ENCODE data around the gene DPP9.

DPP9 gene

DNA sequence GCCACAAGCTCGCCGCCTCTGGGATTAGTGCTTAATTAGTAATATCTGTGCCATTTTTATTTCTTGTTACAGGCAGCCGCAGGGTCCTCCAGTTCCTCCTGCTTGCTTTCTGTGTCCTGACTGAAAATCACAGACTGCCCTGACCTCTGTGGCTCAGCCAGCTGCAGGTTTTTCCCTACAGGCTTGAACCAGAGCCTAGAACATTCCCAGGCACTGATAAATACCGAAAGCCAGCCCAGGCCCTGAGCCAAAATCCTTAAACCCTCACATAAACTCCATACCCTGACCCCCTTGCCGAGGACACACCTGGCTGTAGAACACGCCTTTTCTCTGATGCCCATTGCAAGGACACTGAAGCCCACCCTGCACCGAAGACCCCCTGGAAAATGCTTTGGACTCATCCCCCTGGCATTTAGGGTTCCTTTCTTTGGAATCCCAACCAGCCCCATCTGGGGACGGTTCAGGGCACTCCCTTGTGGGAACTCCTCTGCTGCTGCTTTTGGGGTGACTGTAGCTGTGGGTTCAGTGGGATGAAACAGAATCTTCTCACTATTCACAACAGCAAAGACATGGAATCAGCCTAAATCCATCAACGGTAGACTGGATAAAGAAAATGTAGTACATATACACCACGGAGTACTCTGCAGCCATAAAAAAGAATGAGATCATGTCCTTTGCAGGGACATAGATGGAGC, 15.5 kb downstream of the DPP9 start:
- Histone ChIP-seq H3K36me3 (ENCODE audit: control insufficient read depth in 2 of 2, insufficient read depth in 2 of 2, low read length in 2 of 2) (peaks cover 25 to 44% of the 10 kb centered on the region in 2 donors), H3K4me3 (ENCODE audit: low read length in 2 of 2) (no peak overlapping the region), H3K4me1 (ENCODE audit: control insufficient read depth, insufficient read depth, low read length) (peaks cover 25% of the 10 kb centered on the region), H3K27ac (ENCODE audit: low read length) (peak overlapping the region; percentile 24), H3K9me3 (ENCODE audit: control insufficient read depth in 2 of 2, low read length in 2 of 2) (no peaks in the 10 kb centered on the region), H3K27me3 (ENCODE audit: control insufficient read depth in 1 of 2, insufficient read depth in 2 of 2, low read length in 2 of 2) (no peaks in the 10 kb centered on the region), H3K9ac (ENCODE audit: low read length in 2 of 2) (peak overlapping the region in 1 of 2 donors; percentile 36)

DNA sequence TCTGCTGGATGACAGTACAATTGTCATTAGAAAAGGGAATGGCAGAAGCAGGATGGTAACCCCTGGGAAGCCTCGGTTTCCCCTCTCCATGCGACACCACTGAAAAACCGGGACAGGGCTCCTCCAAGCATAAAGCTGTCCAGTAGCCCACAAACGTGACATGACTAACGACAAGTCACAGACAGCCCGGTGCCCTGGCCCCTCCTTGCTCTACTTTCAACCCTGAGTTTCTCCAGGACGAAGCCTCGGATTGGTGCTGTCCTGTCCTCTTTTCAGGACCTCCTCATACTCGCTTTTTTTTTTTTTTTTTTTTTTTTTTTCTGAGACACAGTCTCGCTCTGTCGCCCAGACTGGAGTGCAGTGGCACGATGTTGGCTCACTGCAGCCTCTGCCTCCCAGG, 16.3 kb downstream of the DPP9 start:
- H3K36me3 ChIP-seq (ENCODE audit: control insufficient read depth in 2 of 2, insufficient read depth in 2 of 2, low read length in 2 of 2): peaks cover 31 to 43% of the 10 kb centered on the region in 2 donors

DNA sequence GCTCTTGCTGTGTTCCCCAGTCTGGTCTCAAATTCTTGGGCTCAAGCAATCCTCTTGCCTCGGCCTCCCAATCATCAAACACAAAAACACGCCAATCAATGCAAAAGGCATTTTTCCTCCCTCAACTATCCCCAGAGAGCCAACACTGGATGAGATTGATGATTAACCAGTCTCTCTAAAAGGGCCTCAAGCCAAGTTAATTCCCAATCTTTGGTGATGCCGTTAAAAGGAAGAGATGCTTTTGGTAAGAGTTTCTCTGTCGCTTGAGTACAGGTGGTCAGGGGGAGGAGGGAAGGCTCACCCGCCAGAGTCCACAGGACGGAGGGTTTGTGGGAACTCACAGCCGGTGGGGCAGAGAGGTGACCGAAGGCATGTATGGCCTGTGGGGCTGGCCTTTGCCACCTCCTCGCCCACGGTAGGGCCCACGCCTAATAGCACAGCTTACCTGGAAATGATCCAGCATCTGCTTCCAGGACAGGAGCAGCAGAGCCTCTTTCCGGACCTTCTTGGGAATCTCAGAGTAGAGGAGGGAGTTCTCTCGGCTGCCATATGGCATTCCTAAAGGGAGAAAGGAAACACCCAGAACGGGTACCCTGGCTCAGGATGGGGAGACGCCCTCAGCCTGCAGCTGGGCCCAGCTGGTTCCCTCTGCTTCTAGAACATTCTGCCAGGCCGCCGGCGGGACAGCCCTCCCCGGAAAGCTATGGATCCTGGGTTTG, 18.1 kb downstream of the DPP9 start:
- no peak overlapping the region for H3K4me3 ChIP-seq (ENCODE audit: low read length in 2 of 2)
- H3K36me3 ChIP-seq (ENCODE audit: control insufficient read depth in 2 of 2, insufficient read depth in 2 of 2, low read length in 2 of 2): peaks cover 33 to 47% of the 10 kb centered on the region in 2 donors
- no peaks in the 10 kb centered on the region for H3K9me3 ChIP-seq (ENCODE audit: control insufficient read depth in 2 of 2, low read length in 2 of 2)
- H3K27me3 ChIP-seq (ENCODE audit: control insufficient read depth in 1 of 2, insufficient read depth in 2 of 2, low read length in 2 of 2): no peaks in the 10 kb centered on the region
- H3K9ac ChIP-seq (ENCODE audit: low read length in 2 of 2): no peak overlapping the region
- H3K27ac ChIP-seq (ENCODE audit: low read length): no peak overlapping the region
- H3K4me1 ChIP-seq (ENCODE audit: control insufficient read depth, insufficient read depth, low read length): peaks cover 22% of the 10 kb centered on the region

More for the DNA sequence above, 16.3 kb downstream of the DPP9 start:
- Histone ChIP-seq H3K9ac (ENCODE audit: low read length in 2 of 2) (no peak overlapping the region), H3K27ac (ENCODE audit: low read length) (peak overlapping the region; percentile 24), H3K4me3 (ENCODE audit: low read length in 2 of 2) (no peak overlapping the region), H3K9me3 (ENCODE audit: control insufficient read depth in 2 of 2, low read length in 2 of 2) (no peaks in the 10 kb centered on the region), H3K27me3 (ENCODE audit: control insufficient read depth in 1 of 2, insufficient read depth in 2 of 2, low read length in 2 of 2) (no peaks in the 10 kb centered on the region), H3K4me1 (ENCODE audit: control insufficient read depth, insufficient read depth, low read length) (peaks cover 22% of the 10 kb centered on the region)

DNA sequence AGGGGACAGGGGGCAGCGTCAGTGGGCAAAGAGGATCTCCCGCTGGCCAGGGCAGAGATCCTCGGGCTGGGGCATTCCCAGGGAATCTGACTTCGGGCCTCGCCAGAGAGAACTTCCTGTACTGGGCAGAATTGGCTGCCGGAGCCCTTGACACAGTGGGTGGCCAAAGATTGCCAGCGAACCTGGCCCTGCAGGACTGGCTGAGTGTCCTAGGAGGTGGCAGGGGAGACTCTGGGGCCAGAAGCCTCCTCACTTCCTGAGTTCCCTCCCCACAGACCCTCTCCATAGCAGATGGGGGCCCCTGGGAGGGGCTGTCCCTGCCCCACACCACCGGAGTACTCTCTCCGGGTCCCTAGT, 19.3 kb downstream of the DPP9 start:
- peaks cover 30 to 52% of the 10 kb centered on the region in 2 donors for H3K36me3 ChIP-seq (ENCODE audit: control insufficient read depth in 2 of 2, insufficient read depth in 2 of 2, low read length in 2 of 2)
- no peak overlapping the region for H3K4me3 ChIP-seq (ENCODE audit: low read length in 2 of 2)
- no peak overlapping the region for H3K9ac ChIP-seq (ENCODE audit: low read length in 2 of 2)
- H3K27me3 ChIP-seq (ENCODE audit: control insufficient read depth in 1 of 2, insufficient read depth in 2 of 2, low read length in 2 of 2): no peaks in the 10 kb centered on the region
- no peak overlapping the region for H3K27ac ChIP-seq (ENCODE audit: low read length)
- no peaks in the 10 kb centered on the region for H3K9me3 ChIP-seq (ENCODE audit: control insufficient read depth in 2 of 2, low read length in 2 of 2)
- H3K4me1 ChIP-seq (ENCODE audit: control insufficient read depth, insufficient read depth, low read length): peaks cover 18% of the 10 kb centered on the region

DNA sequence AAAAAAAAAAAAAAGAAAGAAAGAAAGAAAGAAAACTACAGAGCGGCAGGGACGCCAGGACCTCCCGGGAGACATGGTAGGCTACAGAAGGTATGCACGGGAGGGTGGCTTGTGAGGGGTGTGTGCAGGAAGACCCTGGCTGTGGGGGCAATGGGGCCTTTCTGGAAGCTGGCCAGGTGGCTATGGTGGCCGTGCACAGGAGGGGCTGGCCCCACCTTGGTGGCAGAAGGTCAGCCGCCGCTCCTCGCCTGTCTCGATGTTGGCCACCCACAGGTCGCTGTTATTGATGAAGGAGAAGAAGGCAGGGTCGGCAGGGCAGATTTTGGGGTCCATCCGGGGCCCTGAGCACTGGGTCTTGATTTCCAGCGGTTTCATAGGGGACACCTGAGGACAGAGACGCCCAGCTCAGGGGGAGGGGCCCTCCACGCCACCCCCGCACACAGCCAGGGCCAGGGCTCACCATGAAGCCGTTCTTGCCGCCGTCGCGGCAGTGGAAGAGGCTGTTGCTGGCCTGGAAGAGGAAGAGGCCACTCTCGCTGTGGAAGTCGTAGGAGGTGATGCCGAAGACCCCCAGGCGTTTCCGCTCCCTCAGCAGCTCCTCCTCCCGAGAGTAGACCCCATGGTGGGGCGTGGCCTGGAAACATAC, 19.8 kb downstream of the DPP9 start:
- no peaks in the 10 kb centered on the region for H3K9me3 ChIP-seq (ENCODE audit: control insufficient read depth in 2 of 2, low read length in 2 of 2)
- peaks cover 17% of the 10 kb centered on the region for H3K4me1 ChIP-seq (ENCODE audit: control insufficient read depth, insufficient read depth, low read length)
- peaks cover 30 to 54% of the 10 kb centered on the region in 2 donors for H3K36me3 ChIP-seq (ENCODE audit: control insufficient read depth in 2 of 2, insufficient read depth in 2 of 2, low read length in 2 of 2)
- no peak overlapping the region for H3K9ac ChIP-seq (ENCODE audit: low read length in 2 of 2)
- no peak overlapping the region for H3K4me3 ChIP-seq (ENCODE audit: low read length in 2 of 2)
- H3K27ac ChIP-seq (ENCODE audit: low read length): no peak overlapping the region
- H3K27me3 ChIP-seq (ENCODE audit: control insufficient read depth in 1 of 2, insufficient read depth in 2 of 2, low read length in 2 of 2): no peaks in the 10 kb centered on the region

DNA sequence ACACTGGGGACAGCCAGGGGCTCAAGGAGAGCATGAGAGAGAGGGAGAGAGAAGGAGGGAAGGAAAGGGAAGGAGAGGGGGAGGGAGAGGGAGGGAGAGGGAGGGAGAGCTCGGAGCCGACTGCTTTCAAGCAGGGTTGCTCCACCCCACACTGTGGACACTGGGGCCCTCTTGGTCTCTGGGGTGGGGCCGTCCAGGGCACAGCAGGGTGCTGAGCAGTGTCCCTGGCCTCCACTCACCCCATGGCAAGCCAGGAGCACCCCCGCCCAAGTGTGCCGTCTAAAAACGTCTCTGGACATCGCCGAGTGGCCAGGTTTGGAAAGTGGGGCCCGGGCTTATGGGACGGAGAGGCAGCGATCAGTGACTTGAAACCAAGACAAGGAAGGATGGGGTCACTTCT, 20.9 kb downstream of the DPP9 start:
- Histone ChIP-seq H3K9me3 (ENCODE audit: control insufficient read depth in 2 of 2, low read length in 2 of 2) (no peaks in the 10 kb centered on the region), H3K4me1 (ENCODE audit: control insufficient read depth, insufficient read depth, low read length) (peaks cover 12% of the 10 kb centered on the region), H3K4me3 (ENCODE audit: low read length in 2 of 2) (no peak overlapping the region), H3K9ac (ENCODE audit: low read length in 2 of 2) (no peak overlapping the region), H3K27ac (ENCODE audit: low read length) (no peak overlapping the region), H3K27me3 (ENCODE audit: control insufficient read depth in 1 of 2, insufficient read depth in 2 of 2, low read length in 2 of 2) (no peaks in the 10 kb centered on the region), H3K36me3 (ENCODE audit: control insufficient read depth in 2 of 2, insufficient read depth in 2 of 2, low read length in 2 of 2) (peaks cover 36 to 57% of the 10 kb centered on the region in 2 donors)

GRCh38 chr19:4701557-4701956, 22.1 kb downstream of the DPP9 start:
- no peak overlapping the region for H3K27ac ChIP-seq (ENCODE audit: low read length)
- peaks cover 3% of the 10 kb centered on the region for H3K4me1 ChIP-seq (ENCODE audit: control insufficient read depth, insufficient read depth, low read length)
- H3K9me3 ChIP-seq (ENCODE audit: control insufficient read depth in 2 of 2, low read length in 2 of 2): no peaks in the 10 kb centered on the region
- H3K9ac ChIP-seq (ENCODE audit: low read length in 2 of 2): no peak overlapping the region
- H3K27me3 ChIP-seq (ENCODE audit: control insufficient read depth in 1 of 2, insufficient read depth in 2 of 2, low read length in 2 of 2): no peaks in the 10 kb centered on the region
- no peak overlapping the region for H3K4me3 ChIP-seq (ENCODE audit: low read length in 2 of 2)
- H3K36me3 ChIP-seq (ENCODE audit: control insufficient read depth in 2 of 2, insufficient read depth in 2 of 2, low read length in 2 of 2): peaks cover 49 to 67% of the 10 kb centered on the region in 2 donors

- peaks cover 2% of the 10 kb centered on the region for H3K4me1 ChIP-seq (ENCODE audit: control insufficient read depth, insufficient read depth, low read length)
- H3K27me3 ChIP-seq (ENCODE audit: control insufficient read depth in 1 of 2, insufficient read depth in 2 of 2, low read length in 2 of 2): no peaks in the 10 kb centered on the region
- peaks cover 49 to 68% of the 10 kb centered on the region in 2 donors for H3K36me3 ChIP-seq (ENCODE audit: control insufficient read depth in 2 of 2, insufficient read depth in 2 of 2, low read length in 2 of 2)
- H3K9me3 ChIP-seq (ENCODE audit: control insufficient read depth in 2 of 2, low read length in 2 of 2): no peaks in the 10 kb centered on the region
- H3K27ac ChIP-seq (ENCODE audit: low read length): no peak overlapping the region
- H3K9ac ChIP-seq (ENCODE audit: low read length in 2 of 2): no peak overlapping the region
- H3K4me3 ChIP-seq (ENCODE audit: low read length in 2 of 2): no peak overlapping the region
Observed at GRCh38 chr19:4700693-4700970, 23.0 kb downstream of the DPP9 start.

GRCh38 chr19:4699826-4700692, 23.6 kb downstream of the DPP9 start:
- H3K4me3 ChIP-seq (ENCODE audit: low read length in 2 of 2): no peak overlapping the region
- H3K9ac ChIP-seq (ENCODE audit: low read length in 2 of 2): no peak overlapping the region
- peaks cover 52 to 69% of the 10 kb centered on the region in 2 donors for H3K36me3 ChIP-seq (ENCODE audit: control insufficient read depth in 2 of 2, insufficient read depth in 2 of 2, low read length in 2 of 2)
- no peaks in the 10 kb centered on the region for H3K4me1 ChIP-seq (ENCODE audit: control insufficient read depth, insufficient read depth, low read length)
- H3K27ac ChIP-seq (ENCODE audit: low read length): no peak overlapping the region
- no peaks in the 10 kb centered on the region for H3K27me3 ChIP-seq (ENCODE audit: control insufficient read depth in 1 of 2, insufficient read depth in 2 of 2, low read length in 2 of 2)
- H3K9me3 ChIP-seq (ENCODE audit: control insufficient read depth in 2 of 2, low read length in 2 of 2): no peaks in the 10 kb centered on the region

GRCh38 chr19:4697304-4697703, 26.3 kb downstream of the DPP9 start:
- Histone ChIP-seq H3K27ac (ENCODE audit: low read length) (no peak overlapping the region), H3K4me3 (ENCODE audit: low read length in 2 of 2) (no peak overlapping the region), H3K9ac (ENCODE audit: low read length in 2 of 2) (no peak overlapping the region), H3K27me3 (ENCODE audit: control insufficient read depth in 1 of 2, insufficient read depth in 2 of 2, low read length in 2 of 2) (no peaks in the 10 kb centered on the region), H3K36me3 (ENCODE audit: control insufficient read depth in 2 of 2, insufficient read depth in 2 of 2, low read length in 2 of 2) (peaks cover 60 to 80% of the 10 kb centered on the region in 2 donors), H3K4me1 (ENCODE audit: control insufficient read depth, insufficient read depth, low read length) (no peaks in the 10 kb centered on the region), H3K9me3 (ENCODE audit: control insufficient read depth in 2 of 2, low read length in 2 of 2) (no peaks in the 10 kb centered on the region)

All from stomach smooth muscle (tissue), 2 donors.